ENCODE measurements around the gene TMIGD1.

Gene TMIGD1

DNA sequence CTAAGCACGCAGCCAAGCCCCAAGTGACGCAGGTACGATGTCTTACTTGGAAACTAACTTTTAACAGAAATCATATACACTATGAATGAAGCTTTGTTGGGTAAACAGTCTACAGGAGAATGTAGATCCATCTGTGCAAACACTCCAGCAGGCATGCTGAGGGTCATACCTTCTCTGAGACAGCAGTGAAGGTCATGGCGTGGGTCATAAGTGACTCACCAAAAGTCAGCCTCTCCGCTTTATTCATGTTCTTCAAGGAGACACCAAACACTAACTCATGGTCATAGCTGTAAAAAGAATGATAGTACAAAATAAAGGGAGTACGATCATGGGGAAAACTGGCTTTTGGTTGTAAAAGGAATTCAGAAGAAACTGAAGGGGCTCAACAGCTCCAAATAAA lies 62.8 kb downstream of the TMIGD1 start:
- no peak overlapping the region for H3K4me3 ChIP-seq (ENCODE audit: low read depth, low read length)
- TF ChIP-seq, protein P1, sequence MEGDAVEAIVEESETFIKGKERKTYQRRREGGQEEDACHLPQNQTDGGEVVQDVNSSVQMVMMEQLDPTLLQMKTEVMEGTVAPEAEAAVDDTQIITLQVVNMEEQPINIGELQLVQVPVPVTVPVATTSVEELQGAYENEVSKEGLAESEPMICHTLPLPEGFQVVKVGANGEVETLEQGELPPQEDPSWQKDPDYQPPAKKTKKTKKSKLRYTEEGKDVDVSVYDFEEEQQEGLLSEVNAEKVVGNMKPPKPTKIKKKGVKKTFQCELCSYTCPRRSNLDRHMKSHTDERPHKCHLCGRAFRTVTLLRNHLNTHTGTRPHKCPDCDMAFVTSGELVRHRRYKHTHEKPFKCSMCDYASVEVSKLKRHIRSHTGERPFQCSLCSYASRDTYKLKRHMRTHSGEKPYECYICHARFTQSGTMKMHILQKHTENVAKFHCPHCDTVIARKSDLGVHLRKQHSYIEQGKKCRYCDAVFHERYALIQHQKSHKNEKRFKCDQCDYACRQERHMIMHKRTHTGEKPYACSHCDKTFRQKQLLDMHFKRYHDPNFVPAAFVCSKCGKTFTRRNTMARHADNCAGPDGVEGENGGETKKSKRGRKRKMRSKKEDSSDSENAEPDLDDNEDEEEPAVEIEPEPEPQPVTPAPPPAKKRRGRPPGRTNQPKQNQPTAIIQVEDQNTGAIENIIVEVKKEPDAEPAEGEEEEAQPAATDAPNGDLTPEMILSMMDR (IDR thresholded peaks at IDR 0.05; ENCODE audit: low read depth, low read length) = no peak

DNA sequence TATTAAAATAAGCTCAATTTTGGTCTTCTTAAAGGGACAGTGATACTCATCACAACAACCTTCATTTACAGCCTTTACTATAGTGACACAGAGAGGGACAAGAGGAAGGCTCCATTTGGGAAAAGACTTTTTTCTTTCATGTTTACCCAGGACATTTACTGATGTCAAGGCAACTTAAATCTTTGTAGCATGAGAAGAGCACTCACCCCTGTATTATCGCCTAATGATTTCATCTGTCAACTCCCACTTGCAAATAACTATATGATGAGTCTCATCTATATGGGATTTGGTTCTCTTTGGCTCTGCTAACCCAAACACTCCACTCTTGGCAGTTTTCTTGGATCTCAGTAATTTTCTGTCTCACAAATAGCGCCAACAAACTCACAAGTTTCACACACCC lies 66.2 kb downstream of the TMIGD1 start:
- TF ChIP-seq, protein P1 (IDR thresholded peaks at IDR 0.05; ENCODE audit: low read depth, low read length) = no peak
- H3K4me3 ChIP-seq (ENCODE audit: low read depth, low read length) = no peak overlapping the region

Measured in WI38 (cell line).